ENCODE measurements around the gene DPP6.

Gene DPP6

GRCh38 chr7:154566877-154567276 lies 514.7 kb downstream of the DPP6 start:
- no peak for DNase-seq

GRCh38 chr7:154568346-154568745 lies 516.1 kb downstream of the DPP6 start:
- no peak for DNase-seq

GRCh38 chr7:154569916-154570315 lies 517.7 kb downstream of the DPP6 start:
- no peak for DNase-seq

- DNase-seq: no peak
These were observed 519.6 kb downstream of the DPP6 start for GRCh38 chr7:154571772-154572171.

- no peak for DNase-seq
These were observed 522.0 kb downstream of the DPP6 start for GRCh38 chr7:154574235-154574634.

GRCh38 chr7:154575497-154575896 lies 523.3 kb downstream of the DPP6 start:
- no peak for DNase-seq

GRCh38 chr7:154576604-154577003 lies 524.4 kb downstream of the DPP6 start:
- no peak for DNase-seq

- DNase-seq: no peak
These were observed 525.1 kb downstream of the DPP6 start for GRCh38 chr7:154577141-154577873.

GRCh38 chr7:154578336-154578735 lies 526.1 kb downstream of the DPP6 start:
- no peak for DNase-seq

- no peak for DNase-seq
These were observed 527.5 kb downstream of the DPP6 start for GRCh38 chr7:154579711-154580110.

GRCh38 chr7:154581251-154581890 lies 529.2 kb downstream of the DPP6 start:
- DNase-seq: no peak

GRCh38 chr7:154583454-154583853 lies 531.3 kb downstream of the DPP6 start:
- DNase-seq: no peak

GRCh38 chr7:154584352-154585252 lies 532.4 kb downstream of the DPP6 start:
- DNase-seq: no peak

GRCh38 chr7:154587792-154588191 lies 535.6 kb downstream of the DPP6 start:
- DNase-seq: no peak

- no peak for DNase-seq
These were observed 539.3 kb downstream of the DPP6 start for GRCh38 chr7:154591544-154591943.

GRCh38 chr7:154592388-154592787 lies 540.2 kb downstream of the DPP6 start:
- DNase-seq: no peak

GRCh38 chr7:154598396-154598795 lies 546.2 kb downstream of the DPP6 start:
- DNase-seq: no peak

GRCh38 chr7:154598864-154599263 lies 546.7 kb downstream of the DPP6 start:
- no peak for DNase-seq

- DNase-seq: no peak
These were observed 558.7 kb downstream of the DPP6 start for GRCh38 chr7:154610903-154611302.

- no peak for DNase-seq
These were observed 561.6 kb downstream of the DPP6 start for GRCh38 chr7:154613811-154614210.

- no peak for DNase-seq
These were observed 568.0 kb downstream of the DPP6 start for GRCh38 chr7:154620141-154620755.

- no peak for DNase-seq
These were observed 571.2 kb downstream of the DPP6 start for GRCh38 chr7:154623399-154623798.

GRCh38 chr7:154627646-154628290 lies 575.6 kb downstream of the DPP6 start:
- DNase-seq: no peak
